ENCODE data around the gene ALLC.

ALLC gene

GRCh38 chr2:3742743-3743508 is 84.9 kb downstream of the ALLC start:
- in situ Hi-C loops (cut with MboI; ENCODE audit: low sequenced_read_pairs) = no loop called here

DNA sequence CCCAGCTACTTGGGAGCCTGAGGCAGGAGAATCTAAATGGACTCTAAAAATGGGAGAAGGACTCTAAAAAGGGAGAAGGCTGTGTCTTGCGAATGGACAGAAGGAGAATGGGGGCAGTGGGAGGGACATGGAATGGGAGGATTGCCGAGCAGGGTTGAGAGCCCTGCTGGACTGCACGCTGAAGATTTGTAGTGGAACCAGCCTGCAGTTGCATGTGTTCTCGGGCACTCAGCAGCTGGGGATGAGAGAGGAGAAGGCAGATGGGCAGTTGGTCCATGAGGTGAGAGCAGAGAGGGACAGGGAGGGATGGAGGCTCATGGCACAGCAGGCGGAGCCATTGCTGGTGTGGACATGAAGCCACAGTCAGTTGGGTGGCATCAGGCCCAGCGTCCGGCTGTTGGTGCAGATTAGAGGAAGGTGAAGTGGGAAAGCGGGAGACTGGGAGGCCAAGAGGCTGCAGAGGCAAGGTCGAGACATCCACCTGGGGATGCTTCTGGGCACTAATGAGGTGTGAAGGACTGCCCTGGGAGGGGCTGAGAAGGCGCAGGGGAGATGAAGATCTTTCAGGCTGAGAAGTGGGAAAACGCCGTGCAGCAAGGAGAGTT is 86.1 kb downstream of the ALLC start:
- in situ Hi-C loops (cut with MboI; ENCODE audit: low sequenced_read_pairs) = no loop called here

GRCh38 chr2:3745920-3746319 is 87.9 kb downstream of the ALLC start:
- in situ Hi-C loops (cut with MboI; ENCODE audit: low sequenced_read_pairs) = no loop called here

- in situ Hi-C loops (cut with MboI; ENCODE audit: low sequenced_read_pairs) = no loop called here
Measured at GRCh38 chr2:3747032-3747654, 89.1 kb downstream of the ALLC start.

DNA sequence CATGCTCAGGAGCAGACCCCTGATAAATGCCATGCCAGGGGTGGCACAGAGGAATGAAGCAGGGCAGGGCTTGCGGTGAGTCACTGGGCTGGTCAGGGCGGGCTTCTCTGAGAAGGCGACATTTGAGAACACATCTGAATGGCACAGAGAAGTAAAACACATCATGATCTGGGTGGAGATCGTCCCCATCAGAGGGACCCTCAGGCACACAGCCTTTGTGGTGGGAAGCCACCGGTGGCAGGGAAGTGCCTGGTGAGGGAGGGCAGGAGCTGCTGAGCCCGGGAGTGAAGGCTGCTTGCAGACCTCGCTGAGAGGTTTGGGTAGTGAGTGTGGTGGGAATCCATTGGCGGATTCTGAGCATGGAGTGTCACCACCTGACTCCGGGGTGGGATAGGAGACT is 89.8 kb downstream of the ALLC start:
- in situ Hi-C loops (cut with MboI; ENCODE audit: low sequenced_read_pairs) = no loop called here

GRCh38 chr2:3749201-3749600 is 91.2 kb downstream of the ALLC start:
- in situ Hi-C loops (cut with MboI; ENCODE audit: low sequenced_read_pairs) = no loop called here

GRCh38 chr2:3751251-3751650 is 93.3 kb downstream of the ALLC start:
- in situ Hi-C loops (cut with MboI; ENCODE audit: low sequenced_read_pairs) = no loop called here

DNA sequence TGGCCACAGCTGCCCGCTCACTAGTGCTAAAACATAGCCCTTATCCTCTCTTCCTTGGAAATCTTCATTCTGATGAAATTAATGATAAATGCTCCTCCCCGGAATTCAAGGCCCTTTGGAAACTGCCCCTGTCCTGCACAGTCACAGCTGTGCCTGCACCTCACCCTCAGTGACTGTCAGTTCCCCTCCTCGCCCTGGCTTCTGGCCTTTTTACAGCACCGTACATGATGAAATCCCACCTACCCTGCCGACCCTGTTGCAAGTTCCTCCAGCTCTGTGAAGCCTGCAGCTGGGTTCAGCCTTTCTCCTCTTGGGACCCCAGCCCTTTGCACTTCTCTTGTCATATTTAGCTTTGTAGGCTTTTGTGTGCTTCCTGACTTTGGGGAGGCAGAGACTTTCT is 93.8 kb downstream of the ALLC start:
- in situ Hi-C loops (cut with MboI; ENCODE audit: low sequenced_read_pairs) = no loop called here

Measured in HL-60/S4 (cell line).